PC-9 (cell line): ENCODE measurements around the gene BPIFA1.

Source experiments
- CTCF ChIP-seq: fragments of 200-600 bp; sonication (generic); conservative IDR thresholded peaks from 2 replicates; pipeline ENCODE4 v1.6.1; 2017; ENCODE audit warnings: mixed run types, antibody characterized with exemption, mild to moderate bottlenecking, moderate library complexity
- EZH2 ChIP-seq: fragments of 200-600 bp; sonication (generic); IDR thresholded peaks from 2 replicates; pipeline ENCODE4 v1.8.0; 2017; ENCODE audit warnings: antibody characterized with exemption, low read depth

GRCh38 chr20:33291416-33291815 is 55.6 kb downstream of the BPIFA1 start:
- TF ChIP-seq CTCF (no peak), EZH2 (no peak)
